GM19395 (cell line): Measurements from ENCODE around the gene NUDT17.
"Not testable (repeated sequence)": the region's sequence is repeated elsewhere in the genome, so short reads cannot be mapped to it uniquely, and the experiment has no call there.

Experiments
- ATAC-seq: cut with Tn5 transposase; IDR thresholded peaks from one replicate; pipeline ENCODE4 v1.9.1; 2021; ENCODE audit warnings: mild to moderate bottlenecking, moderate library complexity; ENCODE audit not compliant: unreplicated experiment

NUDT17 gene

GRCh38 chr1:145845514-145846161 lies at the start of gene NUDT17:
TSS of gene NUDT17 (plus strand) at chr1:145845630. CDS start at chr1:145845641, 11 bp downstream.
- ATAC-seq: peak; percentile 65

- no peak for ATAC-seq
These were observed 48.7 kb upstream of the NUDT17 start for GRCh38 chr1:145796753-145797152.

- ATAC-seq: no peak
These were observed 45.6 kb upstream of the NUDT17 start for GRCh38 chr1:145799806-145800205.

- no peak for ATAC-seq
These were observed 41.0 kb upstream of the NUDT17 start for GRCh38 chr1:145804235-145805045.

- ATAC-seq: no peak
These were observed 40.4 kb upstream of the NUDT17 start for GRCh38 chr1:145805057-145805456.

- ATAC-seq: no peak
These were observed 39.0 kb upstream of the NUDT17 start for GRCh38 chr1:145806408-145806807.

GRCh38 chr1:145806844-145807243 lies 38.6 kb upstream of the NUDT17 start:
- ATAC-seq: no peak

- ATAC-seq: not testable (repeated sequence)
These were observed 32.2 kb upstream of the NUDT17 start for GRCh38 chr1:145812977-145813810.

GRCh38 chr1:145818095-145818494 lies 27.3 kb upstream of the NUDT17 start:
- ATAC-seq: not testable (repeated sequence)

- ATAC-seq: not testable (repeated sequence)
These were observed 22.6 kb upstream of the NUDT17 start for GRCh38 chr1:145822779-145823331.

- peak; percentile 77 for ATAC-seq
These were observed 21.6 kb upstream of the NUDT17 start, which contains the start of the genes POLR3C and RNF115 for GRCh38 chr1:145823565-145824498. TSS of gene POLR3C (plus strand) at chr1:145824200. CDS start at chr1:145825777, 1,577 bp downstream. TSS of gene RNF115 (minus strand) at chr1:145824095. CDS start at chr1:145823873, 222 bp downstream.

GRCh38 chr1:145824499-145824842 lies 21.0 kb upstream of the NUDT17 start:
- ATAC-seq: no peak

- no peak for ATAC-seq
These were observed 19.4 kb upstream of the NUDT17 start for GRCh38 chr1:145826030-145826429.

GRCh38 chr1:145827966-145828365 lies 17.5 kb upstream of the NUDT17 start:
- no peak for ATAC-seq

- ATAC-seq: no peak
These were observed 16.9 kb upstream of the NUDT17 start for GRCh38 chr1:145828367-145829026.

- not testable (repeated sequence) for ATAC-seq
These were observed 14.6 kb upstream of the NUDT17 start for GRCh38 chr1:145830810-145831209.

- ATAC-seq: no peak
These were observed 7.8 kb upstream of the NUDT17 start for GRCh38 chr1:145837656-145838055.

GRCh38 chr1:145843031-145843430 lies 2.4 kb upstream of the NUDT17 start:
- ATAC-seq: no peak

- peak; percentile 77 for ATAC-seq
These were observed 301 bp upstream of the NUDT17 start for GRCh38 chr1:145845144-145845513.
